ENCODE results near the gene PLXNA2. TPM values are rescaled to one million over a fixed set of nuclear protein-coding genes. Genes with fewer than 3 reads are reported as not detected.

The PLXNA2 gene
- total and polyA plus RNA-seq, 8 donors = 48.7 to 137 (median 72.9) TPM

DNA sequence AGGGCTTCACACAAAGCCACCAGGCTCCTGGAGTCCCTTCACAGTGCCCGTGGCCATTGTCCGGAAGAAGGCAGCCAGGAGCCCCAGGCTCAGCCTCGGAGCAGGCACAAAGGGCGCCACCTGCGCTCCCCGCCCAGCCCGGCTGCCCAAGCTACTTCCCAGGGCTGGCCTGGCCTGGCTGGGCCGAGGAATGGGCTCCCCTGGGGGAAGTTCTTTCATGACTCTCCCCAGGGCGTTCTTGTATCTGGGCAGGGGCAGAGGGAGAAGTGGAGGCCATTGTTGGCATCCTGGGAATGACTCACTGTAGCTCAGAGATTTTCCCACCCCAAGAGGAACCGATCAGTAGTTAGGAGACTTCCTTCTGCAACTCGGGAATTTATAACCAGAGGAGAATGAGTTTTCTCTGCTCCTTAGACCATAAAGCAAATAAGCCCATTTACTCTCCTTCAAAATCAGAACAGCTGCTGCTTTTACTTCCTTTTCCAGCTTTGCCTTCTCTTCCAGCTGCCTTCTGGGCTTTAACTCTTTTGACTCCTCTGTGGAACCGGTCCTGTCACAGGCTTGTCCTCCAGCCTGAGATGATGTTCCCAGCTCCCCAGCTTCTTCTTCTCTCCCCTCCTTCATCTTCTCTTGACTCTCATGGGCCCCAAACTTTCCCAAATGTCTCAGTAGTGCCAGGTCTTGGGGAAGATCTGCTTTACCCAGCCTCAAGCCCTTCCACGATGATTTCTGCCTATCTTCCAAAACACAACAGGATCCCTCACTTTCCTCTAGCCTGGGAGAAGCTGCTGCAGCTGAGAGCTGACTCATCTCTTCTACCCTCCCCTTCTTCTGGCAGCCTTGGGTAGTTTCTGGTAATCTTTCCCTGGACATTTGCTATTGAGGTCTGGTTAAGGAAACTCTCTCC, 214.6 kb downstream of the PLXNA2 start:
- intact Hi-C loops (cut with DNase I) = loop anchor here in 2 of 3 donors (5.0 to 10.0 kb wide), 3 partner anchors 63 to 218 kb away; partner anchors contain the start of gene PLXNA2 (in 1 of the 2)
- FAIRE-seq = no peak
- Histone ChIP-seq H3K4me1 (no peaks in the 10 kb centered on the region), H3K27me3 (no peaks in the 10 kb centered on the region), H3K36me3 (peaks cover 0 to 77% (median 19%) of the 10 kb centered on the region in 3 donors), H3K27ac (peak overlapping the region; percentile 1 to 26 (median 14)), H3K4me3 (no peak overlapping the region), H3K9me3 (no peaks in the 10 kb centered on the region)
- peak in 3 of 4 donors; percentile 21 to 49 (median 33) for ATAC-seq
- TF ChIP-seq, protein P1, sequence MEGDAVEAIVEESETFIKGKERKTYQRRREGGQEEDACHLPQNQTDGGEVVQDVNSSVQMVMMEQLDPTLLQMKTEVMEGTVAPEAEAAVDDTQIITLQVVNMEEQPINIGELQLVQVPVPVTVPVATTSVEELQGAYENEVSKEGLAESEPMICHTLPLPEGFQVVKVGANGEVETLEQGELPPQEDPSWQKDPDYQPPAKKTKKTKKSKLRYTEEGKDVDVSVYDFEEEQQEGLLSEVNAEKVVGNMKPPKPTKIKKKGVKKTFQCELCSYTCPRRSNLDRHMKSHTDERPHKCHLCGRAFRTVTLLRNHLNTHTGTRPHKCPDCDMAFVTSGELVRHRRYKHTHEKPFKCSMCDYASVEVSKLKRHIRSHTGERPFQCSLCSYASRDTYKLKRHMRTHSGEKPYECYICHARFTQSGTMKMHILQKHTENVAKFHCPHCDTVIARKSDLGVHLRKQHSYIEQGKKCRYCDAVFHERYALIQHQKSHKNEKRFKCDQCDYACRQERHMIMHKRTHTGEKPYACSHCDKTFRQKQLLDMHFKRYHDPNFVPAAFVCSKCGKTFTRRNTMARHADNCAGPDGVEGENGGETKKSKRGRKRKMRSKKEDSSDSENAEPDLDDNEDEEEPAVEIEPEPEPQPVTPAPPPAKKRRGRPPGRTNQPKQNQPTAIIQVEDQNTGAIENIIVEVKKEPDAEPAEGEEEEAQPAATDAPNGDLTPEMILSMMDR (IDR thresholded peaks at IDR 0.05) = no peak
- 77 to 78% methylated on average over 13 of the region's 13 CpGs for WGBS, 2 donors
- DNase-seq = no peak

DNA sequence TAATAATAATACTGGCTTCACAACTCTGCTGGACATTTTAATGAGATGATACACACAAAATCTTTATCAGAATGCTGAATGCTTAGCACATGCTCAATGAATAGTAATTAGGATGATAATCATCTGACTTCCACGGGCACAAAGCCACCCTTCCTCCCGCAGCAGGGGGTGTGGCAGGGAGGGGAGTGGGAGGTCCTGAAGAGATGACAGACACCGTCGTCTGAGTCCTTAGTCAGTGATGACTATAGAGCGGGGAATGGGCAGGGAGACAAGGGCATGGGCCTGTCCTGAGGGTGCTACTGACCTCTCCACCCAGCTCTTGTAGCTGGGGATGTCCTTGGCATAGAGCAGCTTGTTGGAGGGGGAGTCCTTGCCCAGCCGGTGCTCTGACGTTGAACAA, 215.7 kb downstream of the PLXNA2 start:
- no peak for FAIRE-seq
- Histone ChIP-seq H3K27me3 (no peaks in the 10 kb centered on the region), H3K9me3 (no peaks in the 10 kb centered on the region), H3K36me3 (peaks cover 0 to 66% (median 13%) of the 10 kb centered on the region in 3 donors), H3K4me1 (no peaks in the 10 kb centered on the region), H3K27ac (no peak overlapping the region), H3K4me3 (no peak overlapping the region)
- intact Hi-C loops (cut with DNase I) = loop anchor here in 2 of 3 donors (5.0 to 10.0 kb wide), 3 partner anchors 64 to 219 kb away; partner anchors contain the start of gene PLXNA2 (in 1 of the 2)
- TF ChIP-seq, protein P1 (IDR thresholded peaks at IDR 0.05) = no peak
- ATAC-seq = no peak
- DNase-seq = no peak
- 72 to 77% methylated on average over 7 of the region's 7 CpGs for WGBS, 2 donors

DNA sequence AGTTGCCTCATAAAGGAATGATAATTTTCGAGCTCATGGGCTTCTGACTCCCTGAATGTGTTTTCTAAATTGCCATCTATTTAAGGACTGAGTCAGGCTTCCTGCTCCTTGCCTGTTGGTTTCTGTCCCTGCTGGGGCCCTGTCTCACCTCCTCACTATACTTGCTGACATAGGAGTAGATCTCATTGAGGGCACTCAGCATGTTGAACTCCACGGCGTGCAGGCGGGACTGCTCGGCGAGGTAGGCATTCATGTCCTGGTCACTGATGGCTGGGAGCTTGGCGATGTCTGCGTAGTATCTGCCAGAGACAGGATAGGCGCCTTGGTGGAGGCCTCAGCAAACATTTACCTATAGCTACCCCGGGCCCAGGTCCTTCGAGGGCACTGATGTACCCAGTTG, 216.3 kb downstream of the PLXNA2 start:
- TF ChIP-seq, protein P1 (IDR thresholded peaks at IDR 0.05) = no peak
- H3K27me3 ChIP-seq = no peaks in the 10 kb centered on the region
- FAIRE-seq (no peak), DNase-seq (no peak), ATAC-seq (no peak)
- no peaks in the 10 kb centered on the region for H3K9me3 ChIP-seq
- H3K4me3 ChIP-seq = no peak overlapping the region
- 88 to 90% methylated on average over 11 of the region's 11 CpGs for WGBS, 2 donors
- H3K36me3 ChIP-seq = peaks cover 0 to 59% (median 10%) of the 10 kb centered on the region in 3 donors
- no peak overlapping the region for H3K27ac ChIP-seq
- no peaks in the 10 kb centered on the region for H3K4me1 ChIP-seq
- intact Hi-C loops (cut with DNase I) = loop anchor here in 2 of 3 donors (5.0 to 10.0 kb wide), 3 partner anchors 64 to 219 kb away; partner anchors contain the start of gene PLXNA2 (in 1 of the 2)

DNA sequence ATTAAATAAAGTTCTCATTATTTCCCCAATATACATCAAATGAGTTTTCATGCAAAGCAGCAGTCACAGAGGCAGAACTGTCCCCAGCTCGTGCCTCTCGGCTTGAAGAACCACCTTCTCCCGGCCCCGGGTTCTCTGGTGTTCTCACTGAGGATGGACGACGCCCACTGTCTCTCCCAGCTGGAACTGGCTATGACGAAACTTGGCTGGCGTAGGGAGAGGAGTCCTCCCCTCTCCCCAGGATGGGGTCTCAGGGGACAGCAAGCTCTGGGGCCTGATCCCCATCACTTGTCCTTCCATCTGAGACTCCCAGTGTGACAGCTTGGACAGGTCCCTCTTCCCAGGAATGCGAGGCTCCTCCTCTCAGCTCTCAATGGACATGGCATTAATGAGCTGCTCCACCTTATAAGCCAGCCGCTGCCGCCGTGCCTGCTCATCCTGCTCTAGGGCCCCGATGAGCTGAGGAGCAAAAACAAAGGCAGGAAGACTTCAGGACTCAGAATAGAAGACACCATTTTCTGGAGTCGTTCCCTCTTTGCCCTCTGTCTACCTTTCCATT, 217.2 kb downstream of the PLXNA2 start:
- intact Hi-C loops (cut with DNase I) = loop anchor here in 2 of 3 donors (5.0 to 10.0 kb wide), 3 partner anchors 65 to 220 kb away; partner anchors contain the start of gene PLXNA2 (in 1 of the 2)
- Histone ChIP-seq H3K27ac (no peak overlapping the region), H3K36me3 (peaks cover 0 to 50% (median 10%) of the 10 kb centered on the region in 3 donors), H3K4me3 (no peak overlapping the region), H3K4me1 (no peaks in the 10 kb centered on the region), H3K9me3 (no peaks in the 10 kb centered on the region), H3K27me3 (no peaks in the 10 kb centered on the region)
- FAIRE-seq = no peak
- TF ChIP-seq, protein P1 (IDR thresholded peaks at IDR 0.05) = no peak
- ATAC-seq = no peak
- WGBS, 2 donors = 84 to 86% methylated on average over 14 of the region's 14 CpGs
- DNase-seq = no peak

Measured in pancreas (tissue), 10 donors.